ENCODE measurements around the gene LRRN3.

LRRN3 gene

DNA sequence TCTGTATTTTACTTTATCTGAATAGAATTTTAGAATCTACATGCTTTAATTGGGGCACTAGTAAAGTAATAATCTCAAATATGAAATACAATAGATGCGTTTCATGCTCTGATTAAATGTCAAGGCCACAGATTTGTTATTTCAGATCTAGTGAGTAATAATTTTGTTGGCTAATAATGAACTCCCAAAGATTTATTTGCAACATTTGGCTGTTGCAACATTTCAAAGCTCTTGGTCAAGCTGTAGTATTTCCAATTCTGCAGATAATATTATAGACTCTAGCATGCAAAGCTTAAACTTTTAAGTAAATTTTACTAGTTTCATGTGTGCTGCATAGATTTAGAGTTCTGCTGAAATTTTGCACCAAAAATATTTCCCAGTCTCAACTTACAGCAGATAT lies 16.7 kb downstream of the LRRN3 start:
- DNase-seq (ENCODE audit: low read depth) = no peak

- DNase-seq (ENCODE audit: low read depth) = peak; percentile 29
Observed at GRCh38 chr7:111108000-111108399, 17.1 kb downstream of the LRRN3 start.

- DNase-seq (ENCODE audit: low read depth) = peak; percentile 42
Observed at GRCh38 chr7:111108496-111108895, 17.6 kb downstream of the LRRN3 start.

GRCh38 chr7:111112439-111112838 lies 21.5 kb downstream of the LRRN3 start:
- DNase-seq (ENCODE audit: low read depth) = peak; percentile 79

DNA sequence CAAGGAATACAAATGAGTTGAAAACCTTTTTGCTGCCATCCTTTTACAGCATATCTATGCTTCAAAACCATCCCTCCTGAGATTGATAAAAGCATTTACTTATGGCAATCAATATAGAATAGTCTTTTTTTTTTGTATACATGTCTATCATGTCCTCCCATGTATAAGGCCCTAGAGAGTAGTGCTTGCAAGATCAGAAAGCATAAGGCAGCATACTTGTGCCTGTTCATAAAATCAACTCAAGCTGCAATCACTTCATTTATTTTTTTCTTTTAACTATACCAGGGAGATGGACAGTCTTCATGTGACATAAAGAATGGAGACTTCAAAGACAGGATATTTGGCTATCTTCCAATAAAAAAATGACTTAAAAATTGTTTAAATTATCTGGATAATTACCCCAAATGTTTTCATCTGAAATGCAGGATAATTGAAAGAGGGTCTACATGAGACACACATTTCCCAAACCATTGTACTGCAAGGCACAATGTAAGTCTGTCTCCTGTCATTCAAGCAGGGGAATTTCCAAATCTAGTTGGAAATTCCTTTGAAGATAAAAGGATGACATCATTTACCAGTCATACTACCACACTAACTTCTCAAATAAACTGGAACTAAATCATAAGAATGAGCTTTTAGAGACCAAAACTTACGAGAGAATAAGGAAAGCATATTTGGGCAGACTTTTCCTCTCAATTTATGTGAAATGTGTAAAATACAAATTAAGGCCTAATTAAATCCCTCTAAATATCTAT lies 22.5 kb downstream of the LRRN3 start:
- peak; percentile 73 for DNase-seq (ENCODE audit: low read depth)

- DNase-seq (ENCODE audit: low read depth) = no peak
Observed at GRCh38 chr7:111115966-111116365, 25.0 kb downstream of the LRRN3 start.

- peak; percentile 63 for DNase-seq (ENCODE audit: low read depth)
Observed at GRCh38 chr7:111126987-111127386, 36.1 kb downstream of the LRRN3 start.

- no peak for DNase-seq (ENCODE audit: low read depth)
Observed at GRCh38 chr7:111129435-111129834, 38.5 kb downstream of the LRRN3 start.

DNA sequence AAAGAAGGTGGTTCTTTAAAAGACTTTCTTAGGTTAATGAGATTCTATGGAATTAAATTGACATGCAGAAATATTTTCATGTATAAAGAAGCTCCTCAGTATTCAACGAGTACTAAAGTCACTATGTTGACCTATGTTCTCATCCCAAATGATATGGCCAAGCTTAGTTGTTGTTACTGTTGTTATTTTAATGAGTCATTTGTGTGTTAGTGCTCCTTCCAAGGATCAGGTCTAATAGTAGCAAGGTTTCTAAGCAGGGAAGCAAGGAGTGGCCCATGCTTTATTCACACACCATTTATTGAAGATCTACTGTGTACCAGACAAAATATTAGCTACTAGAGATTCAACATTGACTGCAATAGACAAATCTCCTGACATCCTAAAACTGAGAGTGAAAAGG lies 41.9 kb downstream of the LRRN3 start:
- peak; percentile 20 for DNase-seq (ENCODE audit: low read depth)

- DNase-seq (ENCODE audit: low read depth) = peak; percentile 54
Observed at GRCh38 chr7:111137296-111138192, 46.6 kb downstream of the LRRN3 start.

DNA sequence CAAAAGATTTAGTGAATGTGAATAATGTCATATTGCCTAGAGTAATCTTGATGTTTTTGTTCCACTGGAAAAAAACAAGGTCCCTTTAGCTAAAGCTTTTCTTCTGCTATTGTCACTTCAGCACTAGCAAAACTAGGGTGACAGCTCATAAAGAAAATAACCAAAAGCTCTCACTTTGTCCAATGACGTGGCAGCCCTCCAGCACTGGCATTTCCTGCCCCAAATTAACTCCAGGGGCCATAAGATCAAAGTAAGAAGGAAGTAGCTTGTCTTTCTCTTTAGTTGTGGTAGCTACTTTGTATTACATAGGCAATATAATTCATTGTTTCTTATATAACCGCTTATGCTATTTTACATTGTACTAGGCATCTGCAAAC lies 47.3 kb downstream of the LRRN3 start:
- peak; percentile 90 for DNase-seq (ENCODE audit: low read depth)

GRCh38 chr7:111138586-111138985 lies 47.7 kb downstream of the LRRN3 start:
- DNase-seq (ENCODE audit: low read depth) = peak; percentile 36

GRCh38 chr7:111140091-111140865 lies 49.4 kb downstream of the LRRN3 start:
- no peak for DNase-seq (ENCODE audit: low read depth)

- DNase-seq (ENCODE audit: low read depth) = no peak
Observed at GRCh38 chr7:111145472-111145871, 54.5 kb downstream of the LRRN3 start.

DNA sequence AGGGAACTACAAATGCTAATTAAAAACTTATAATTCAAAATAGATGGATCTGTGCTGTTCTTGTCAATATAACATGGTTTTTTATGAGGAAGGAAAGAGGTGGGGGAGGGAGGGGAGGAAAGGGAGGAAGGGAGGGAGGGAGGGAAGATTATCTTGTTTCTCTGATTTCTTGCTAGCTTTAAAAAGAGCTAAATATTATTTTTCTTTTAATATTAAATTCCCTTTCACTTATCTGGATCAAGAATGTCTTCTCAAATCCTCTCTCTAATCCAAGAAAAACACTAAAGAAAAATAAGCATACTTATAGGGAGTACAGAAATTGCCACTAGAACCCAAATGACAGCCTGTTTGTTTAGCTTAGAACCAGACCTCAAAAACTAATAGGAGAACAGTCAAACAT lies 55.2 kb downstream of the LRRN3 start:
- DNase-seq (ENCODE audit: low read depth) = no peak

DNA sequence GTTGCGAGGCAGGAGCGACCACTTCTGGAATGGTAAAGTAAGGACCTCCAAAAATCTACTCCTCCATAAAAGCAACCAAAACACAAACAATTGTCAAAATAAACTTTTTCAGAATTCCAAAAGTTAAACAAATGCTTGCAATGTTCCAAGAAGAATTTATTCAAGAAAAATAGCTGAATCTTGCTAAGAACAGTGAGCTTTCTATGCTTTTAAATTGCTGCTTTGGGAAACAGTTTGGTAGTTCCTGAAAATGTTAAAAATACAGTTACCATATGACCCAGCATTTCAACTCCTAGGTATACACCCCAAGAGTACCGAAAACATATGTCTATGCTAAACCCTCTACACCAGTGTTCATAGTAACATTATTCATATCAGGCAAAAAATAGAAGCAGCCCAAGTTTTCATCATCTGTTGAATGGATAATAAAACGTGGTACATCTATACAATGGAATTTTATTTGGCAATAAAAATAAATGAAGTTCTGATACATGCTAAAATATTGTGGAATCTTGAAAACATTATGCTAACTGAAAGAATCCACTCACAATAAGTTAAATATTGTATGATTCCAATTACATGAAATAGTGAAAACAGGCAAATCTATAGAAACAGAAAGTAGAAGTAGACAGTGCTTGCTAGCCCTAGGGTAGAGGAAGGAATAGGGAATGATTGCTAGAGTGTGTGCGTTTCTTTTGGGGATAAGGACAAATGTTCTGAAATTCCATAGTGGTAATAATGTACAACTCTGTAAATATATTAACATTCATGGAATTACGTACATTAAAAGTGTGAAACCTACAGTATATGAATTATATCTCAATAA lies 57.0 kb downstream of the LRRN3 start:
- no peak for DNase-seq (ENCODE audit: low read depth)

DNA sequence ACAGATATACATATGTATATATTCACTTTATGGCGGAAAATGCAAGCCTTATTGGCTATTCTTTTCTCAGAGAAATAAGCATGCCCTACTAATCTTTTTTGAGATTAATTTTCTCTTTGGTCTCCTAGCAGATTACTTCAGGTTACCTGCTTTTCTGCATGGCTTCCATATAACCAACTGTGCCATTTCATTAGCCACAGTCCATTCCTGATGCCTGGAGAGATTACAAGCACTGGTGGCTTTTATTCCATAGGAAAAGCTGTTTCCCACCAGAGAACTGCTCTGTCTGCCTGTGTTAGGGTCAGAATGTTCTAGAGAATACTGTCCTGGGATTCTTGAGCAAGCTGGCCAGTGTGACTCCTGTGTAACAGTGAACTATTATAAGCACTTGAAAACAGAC lies 59.8 kb downstream of the LRRN3 start:
- no peak for DNase-seq (ENCODE audit: low read depth)

GRCh38 chr7:111159426-111159825 lies 68.5 kb downstream of the LRRN3 start:
- DNase-seq (ENCODE audit: low read depth) = peak; percentile 68

DNA sequence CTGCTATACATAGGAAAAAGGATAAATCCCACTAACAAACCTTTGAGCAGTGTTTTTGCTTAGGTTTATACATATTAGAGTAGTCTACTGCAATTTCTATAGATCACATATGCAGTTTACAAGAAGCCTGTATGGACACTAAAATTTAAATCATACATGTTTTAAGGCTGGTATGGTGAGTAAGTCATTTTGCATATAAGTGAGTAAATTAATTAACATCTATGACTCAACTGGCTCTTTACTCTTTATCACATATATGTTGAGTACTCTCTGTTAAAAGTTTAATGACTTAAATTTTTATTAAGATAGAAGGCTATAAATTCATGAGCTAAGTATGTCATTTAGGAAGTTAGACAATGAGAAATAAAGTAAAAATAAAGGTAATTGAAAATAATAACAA lies 69.4 kb downstream of the LRRN3 start:
- DNase-seq (ENCODE audit: low read depth) = no peak

- DNase-seq (ENCODE audit: low read depth) = no peak
Observed at GRCh38 chr7:111162692-111163091, 71.8 kb downstream of the LRRN3 start.

- peak; percentile 11 for DNase-seq (ENCODE audit: low read depth)
Observed at GRCh38 chr7:111164442-111164841, 73.5 kb downstream of the LRRN3 start.

DNA sequence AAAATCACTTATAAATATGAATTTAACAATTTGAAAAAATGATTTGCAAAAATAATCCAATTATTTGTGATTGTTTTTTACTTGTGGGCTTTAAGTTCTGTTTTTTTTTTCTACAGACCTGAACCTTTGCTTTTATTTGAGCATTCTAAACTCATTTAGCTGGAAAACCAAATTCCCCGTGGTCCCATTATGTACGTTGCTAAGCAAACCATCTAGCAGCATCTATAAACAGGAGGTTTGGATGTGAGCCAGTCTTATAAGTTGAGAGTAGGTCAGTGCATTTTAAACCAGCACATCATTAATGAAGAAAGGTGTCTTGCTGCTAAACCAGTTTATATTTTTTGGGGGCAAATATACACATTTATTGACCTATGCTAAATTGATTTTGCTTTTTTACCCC lies 77.3 kb downstream of the LRRN3 start:
- peak; percentile 33 for DNase-seq (ENCODE audit: low read depth)

Data from EH (cell line).